Panc1 (cell line): Measurements from ENCODE around the gene WNT3A.

Experiments used
- CTCF ChIP-seq: fragments of 450-650 bp; IDR thresholded peaks from 2 replicates; pipeline ENCODE4 v1.5.1; 2017; ENCODE audit warnings: mild to moderate bottlenecking
- TCF7L2 ChIP-seq: IDR thresholded peaks from 2 replicates; pipeline ENCODE4 v1.6.1; 2011; ENCODE audit warnings: mild to moderate bottlenecking, low read depth, low read length, inconsistent platforms

GRCh38 chr1:228045405-228045804, 38.6 kb downstream of the WNT3A start:
- no peak for TF ChIP-seq CTCF
- no peak for TF ChIP-seq TCF7L2
